ENCODE measurements around the gene TSSC4. TPM values are rescaled to one million over a fixed set of nuclear protein-coding genes. Genes with fewer than 3 reads are reported as not detected.

Gene TSSC4
- total RNA-seq, 1 experiment from 2014 or later, result 128 TPM

- H3K36me3 ChIP-seq, result peaks cover 44% of the 10 kb centered on the region
- H3K27ac ChIP-seq, result no peak overlapping the region
- H3K4me1 ChIP-seq (replicated peaks), result peaks cover 8% of the 10 kb centered on the region
- no peak overlapping the region for H3K4me3 ChIP-seq
- no peaks in the 10 kb centered on the region; the same call in 1 of the 2 replicates for H3K27me3 ChIP-seq (replicated peaks)
- H3K9me3 ChIP-seq (replicated peaks), result no peaks in the 10 kb centered on the region
- DNase-seq (ENCODE audit: low read depth in 1 of 2, low spot score in 2 of 2), result no peak
Observed at GRCh38 chr11:2406451-2406850, 5.9 kb downstream of the TSSC4 start.

GRCh38 chr11:2406878-2407410, 6.4 kb downstream of the TSSC4 start:
- no peak overlapping the region for H3K27ac ChIP-seq
- peaks cover 3% of the 10 kb centered on the region for H3K4me1 ChIP-seq (replicated peaks)
- peaks cover 39% of the 10 kb centered on the region for H3K36me3 ChIP-seq
- H3K9me3 ChIP-seq (replicated peaks), result no peaks in the 10 kb centered on the region
- no peaks in the 10 kb centered on the region; the same call in 1 of the 2 replicates for H3K27me3 ChIP-seq (replicated peaks)
- no peak for DNase-seq (ENCODE audit: low read depth in 1 of 2, low spot score in 2 of 2)
- no peak overlapping the region for H3K4me3 ChIP-seq

- no peak for DNase-seq (ENCODE audit: low read depth in 1 of 2, low spot score in 2 of 2)
- Histone ChIP-seq H3K36me3 (peaks cover 22% of the 10 kb centered on the region), H3K27me3 (replicated peaks) (no peaks in the 10 kb centered on the region; the same call in 1 of the 2 replicates), H3K4me3 (no peak overlapping the region), H3K9me3 (replicated peaks) (no peaks in the 10 kb centered on the region), H3K27ac (no peak overlapping the region), H3K4me1 (replicated peaks) (no peaks in the 10 kb centered on the region)
Observed at GRCh38 chr11:2408671-2409070, 8.1 kb downstream of the TSSC4 start.

GRCh38 chr11:2409126-2409525, 8.6 kb downstream of the TSSC4 start:
- DNase-seq (ENCODE audit: low read depth in 1 of 2, low spot score in 2 of 2), result no peak
- no peak overlapping the region for H3K27ac ChIP-seq
- H3K27me3 ChIP-seq (replicated peaks), result no peaks in the 10 kb centered on the region; the same call in 1 of the 2 replicates
- H3K4me3 ChIP-seq, result no peak overlapping the region
- H3K9me3 ChIP-seq (replicated peaks), result no peaks in the 10 kb centered on the region
- no peaks in the 10 kb centered on the region for H3K4me1 ChIP-seq (replicated peaks)
- peaks cover 18% of the 10 kb centered on the region for H3K36me3 ChIP-seq

- no peaks in the 10 kb centered on the region for H3K9me3 ChIP-seq (replicated peaks)
- no peak overlapping the region for H3K27ac ChIP-seq
- H3K36me3 ChIP-seq, result peaks cover 10% of the 10 kb centered on the region
- DNase-seq (ENCODE audit: low read depth in 1 of 2, low spot score in 2 of 2), result no peak
- H3K27me3 ChIP-seq (replicated peaks), result no peaks in the 10 kb centered on the region; the same call in 1 of the 2 replicates
- H3K4me3 ChIP-seq, result no peak overlapping the region
- no peaks in the 10 kb centered on the region for H3K4me1 ChIP-seq (replicated peaks)
Observed at GRCh38 chr11:2409611-2410468, 9.3 kb downstream of the TSSC4 start.

GRCh38 chr11:2410616-2411015, 10.1 kb downstream of the TSSC4 start:
- Histone ChIP-seq H3K9me3 (replicated peaks) (no peaks in the 10 kb centered on the region), H3K4me1 (replicated peaks) (no peaks in the 10 kb centered on the region), H3K27ac (no peak overlapping the region), H3K27me3 (replicated peaks) (no peaks in the 10 kb centered on the region; the same call in 1 of the 2 replicates), H3K36me3 (peaks cover 3% of the 10 kb centered on the region), H3K4me3 (no peak overlapping the region)
- DNase-seq (ENCODE audit: low read depth in 1 of 2, low spot score in 2 of 2), result no peak

GRCh38 chr11:2411446-2412305, 11.1 kb downstream of the TSSC4 start:
- no peak for DNase-seq (ENCODE audit: low read depth in 1 of 2, low spot score in 2 of 2)
- no peaks in the 10 kb centered on the region for H3K36me3 ChIP-seq

GRCh38 chr11:2412323-2412722, 11.8 kb downstream of the TSSC4 start:
- H3K27me3 ChIP-seq (replicated peaks), result peaks cover 15% of the 10 kb centered on the region
- H3K4me3 ChIP-seq, result no peak overlapping the region
- DNase-seq (ENCODE audit: low read depth in 1 of 2, low spot score in 2 of 2), result no peak
- no peaks in the 10 kb centered on the region for H3K36me3 ChIP-seq
- H3K4me1 ChIP-seq (replicated peaks), result 0 out of 2 replicates have a peak, but pooled peaks cover 2% of the 10 kb centered on the region
- no peaks in the 10 kb centered on the region; the same call in 1 of the 2 replicates for H3K9me3 ChIP-seq (replicated peaks)
- no peak overlapping the region for H3K27ac ChIP-seq

More at GRCh38 chr11:2411446-2412305, 11.1 kb downstream of the TSSC4 start:
- Histone ChIP-seq H3K4me3 (no peak overlapping the region), H3K27ac (no peak overlapping the region), H3K4me1 (replicated peaks) (no peaks in the 10 kb centered on the region), H3K9me3 (replicated peaks) (no peaks in the 10 kb centered on the region; the same call in 1 of the 2 replicates), H3K27me3 (replicated peaks) (peaks cover 9% of the 10 kb centered on the region)

GRCh38 chr11:2413742-2414579, 13.4 kb downstream of the TSSC4 start:
- H3K36me3 ChIP-seq, result no peaks in the 10 kb centered on the region
- no peaks in the 10 kb centered on the region; the same call in 1 of the 2 replicates for H3K9me3 ChIP-seq (replicated peaks)
- no peak overlapping the region for H3K27ac ChIP-seq

GRCh38 chr11:2414616-2415015, 14.1 kb downstream of the TSSC4 start:
- Histone ChIP-seq H3K27ac (no peak overlapping the region), H3K27me3 (replicated peaks) (peaks cover 21% of the 10 kb centered on the region), H3K4me1 (replicated peaks) (0 out of 2 replicates have a peak, but pooled peaks cover 4% of the 10 kb centered on the region), H3K4me3 (no peak overlapping the region), H3K36me3 (no peaks in the 10 kb centered on the region), H3K9me3 (replicated peaks) (no peaks in the 10 kb centered on the region; the same call in 1 of the 2 replicates)
- no peak for DNase-seq (ENCODE audit: low read depth in 1 of 2, low spot score in 2 of 2)

More at GRCh38 chr11:2413742-2414579, 13.4 kb downstream of the TSSC4 start:
- DNase-seq (ENCODE audit: low read depth in 1 of 2, low spot score in 2 of 2), result no peak
- H3K4me3 ChIP-seq, result no peak overlapping the region
- 0 out of 2 replicates have a peak, but pooled peaks cover 4% of the 10 kb centered on the region for H3K4me1 ChIP-seq (replicated peaks)
- peaks cover 21% of the 10 kb centered on the region for H3K27me3 ChIP-seq (replicated peaks)

- DNase-seq (ENCODE audit: low read depth in 1 of 2, low spot score in 2 of 2), result no peak
- Histone ChIP-seq H3K27me3 (replicated peaks) (peaks cover 21% of the 10 kb centered on the region), H3K36me3 (no peaks in the 10 kb centered on the region), H3K4me3 (no peak overlapping the region), H3K27ac (no peak overlapping the region), H3K4me1 (replicated peaks) (0 out of 2 replicates have a peak, but pooled peaks cover 4% of the 10 kb centered on the region), H3K9me3 (replicated peaks) (no peaks in the 10 kb centered on the region; the same call in 1 of the 2 replicates)
Observed at GRCh38 chr11:2415171-2415570, 14.6 kb downstream of the TSSC4 start.

- Histone ChIP-seq H3K4me1 (replicated peaks) (0 out of 2 replicates have a peak, but pooled peaks cover 4% of the 10 kb centered on the region), H3K27ac (no peak overlapping the region), H3K27me3 (replicated peaks) (peaks cover 21% of the 10 kb centered on the region), H3K9me3 (replicated peaks) (no peaks in the 10 kb centered on the region; the same call in 1 of the 2 replicates), H3K4me3 (no peak overlapping the region), H3K36me3 (no peaks in the 10 kb centered on the region)
- DNase-seq (ENCODE audit: low read depth in 1 of 2, low spot score in 2 of 2), result no peak
Observed at GRCh38 chr11:2415601-2416380, 15.2 kb downstream of the TSSC4 start.
